Naive thymus-derived CD4-positive, alpha-beta T cell (primary cell): ENCODE measurements around the gene NAPA. TPM values are rescaled to one million over a fixed set of nuclear protein-coding genes. Genes with fewer than 3 reads are reported as not detected.
A peak's percentile ranks its signal among the peaks of the same experiment; 100 is the strongest.

ENCODE experiments used
- ATAC-seq: fragments of 150-1000 bp; cut with Tn5 transposase; 2 replicates; pipeline ENCODE4 v1.10.0; 2021; ENCODE audit warnings: mild to moderate bottlenecking, moderate library complexity
- CTCF ChIA-PET: fragments of 350-600 bp; sonication (Branson Sonifier 250); formaldehyde crosslinking; loops from one replicate; lab custom pipeline; 2021; ENCODE audit warnings: antibody characterized with exemption; lab: Charles Lee
- POLR2A ChIA-PET: fragments of 350-600 bp; sonication (Branson Sonifier 250); formaldehyde crosslinking; loops from one replicate; lab custom pipeline; 2021; ENCODE audit warnings: antibody characterized with exemption, inconsistent platforms; lab: Charles Lee
- DNase-seq, 9 donors: peaks; one replicate each; pipeline versions ENCODE4 v3.0.0 to v3.0.0-alpha.2; 2020 to 2022; ENCODE audit warnings: mixed read lengths in 1 of 9
- H3K27ac ChIP-seq: one replicate; pipeline ENCODE4 v1.7.0; 2013; ENCODE audit warnings: mild to moderate bottlenecking, low read depth, low read length, moderate library complexity
- H3K27me3 ChIP-seq, 2 donors: one replicate each; pipeline ENCODE4 v1.7.0; 2013; ENCODE audit warnings: low read length in 2 of 2, mild to moderate bottlenecking in 2 of 2, moderate library complexity in 2 of 2; ENCODE audit not compliant: control insufficient read depth in 2 of 2, insufficient read depth in 2 of 2
- H3K36me3 ChIP-seq, 3 experiments: 1 replicate in 2 of 3; 2 replicates in 1 of 3; pipeline ENCODE4 v1.7.0; 2013; ENCODE audit warnings: low read length in 3 of 3, mild to moderate bottlenecking in 3 of 3, moderate library complexity in 1 of 3; ENCODE audit not compliant: insufficient read depth in 3 of 3, control insufficient read depth in 2 of 3
- H3K4me1 ChIP-seq, 2 donors: one replicate each; pipeline ENCODE4 v1.7.0; 2013; ENCODE audit warnings: low read length in 2 of 2, mild to moderate bottlenecking in 2 of 2, moderate library complexity in 1 of 2; ENCODE audit not compliant: control insufficient read depth in 2 of 2, insufficient read depth in 2 of 2
- H3K4me3 ChIP-seq: 2 replicates; pipeline ENCODE4 v1.7.0; 2013; ENCODE audit warnings: mild to moderate bottlenecking, low read length
- H3K9me3 ChIP-seq, 3 experiments: 1 replicate in 2 of 3; 2 replicates in 1 of 3; pipeline ENCODE4 v1.7.0; 2013; ENCODE audit warnings: low read length in 3 of 3; ENCODE audit not compliant: control insufficient read depth in 2 of 3
- H3K27ac Mint-ChIP-seq, 9 donors: one replicate each; pipeline ENCODE4 v1.8.0; 2020 to 2022; ENCODE audit warnings: mixed read lengths in 9 of 9, mild to moderate bottlenecking in 8 of 9, moderate library complexity in 5 of 9, inconsistent platforms in 2 of 9
- H3K27me3 Mint-ChIP-seq, 5 donors: one replicate each; pipeline ENCODE4 v1.8.0; 2021 to 2022; ENCODE audit warnings: mixed read lengths in 5 of 5, mild to moderate bottlenecking in 1 of 5
- H3K36me3 Mint-ChIP-seq, 5 donors: one replicate each; pipeline ENCODE4 v1.8.0; 2020 to 2022; ENCODE audit warnings: mixed read lengths in 5 of 5, mild to moderate bottlenecking in 3 of 5, inconsistent platforms in 1 of 5
- H3K4me1 Mint-ChIP-seq, 7 donors: one replicate each; pipeline ENCODE4 v1.8.0; 2020 to 2022; ENCODE audit warnings: mixed read lengths in 7 of 7, mild to moderate bottlenecking in 3 of 7, inconsistent platforms in 1 of 7
- H3K4me3 Mint-ChIP-seq, 10 donors: one replicate each; pipeline ENCODE4 v1.8.0; 2020 to 2022; ENCODE audit warnings: mild to moderate bottlenecking in 10 of 10, mixed read lengths in 10 of 10, moderate library complexity in 6 of 10, inconsistent platforms in 2 of 10
- H3K9me3 Mint-ChIP-seq, 11 donors: one replicate each; pipeline ENCODE4 v1.8.0; 2020 to 2022; ENCODE audit warnings: mixed read lengths in 11 of 11, mild to moderate bottlenecking in 4 of 11, inconsistent platforms in 1 of 11, moderate library complexity in 1 of 11
- intact Hi-C, 2 donors: fragments of 100-400 bp; cut with micrococcal nuclease; formaldehyde crosslinking; loops; one replicate each; pipeline ENCODE4 v1.15.1; 2023
- polyA plus RNA-seq, 2 donors: library from polyadenylated mRNA; unstranded; fragments of 300-500 nt; fragmentation: Illumina TruSeq; gene quantifications; one replicate each; pipeline ENCODE4 v1.2.3, GENCODE V29; 2021
- total RNA-seq, 6 experiments: library from RNA in 5 of 6; stranded (reverse) in 5 of 6; gene quantifications; 1 replicate in 5 of 6; 2 replicates in 1 of 6; pipeline ENCODE4 v1.2.3 and lab custom pipeline; 2021 to 2026

Gene NAPA
- total and polyA plus RNA-seq, 7 experiments from 2014 or later: 86.2 to 136 (median 107) TPM

DNA sequence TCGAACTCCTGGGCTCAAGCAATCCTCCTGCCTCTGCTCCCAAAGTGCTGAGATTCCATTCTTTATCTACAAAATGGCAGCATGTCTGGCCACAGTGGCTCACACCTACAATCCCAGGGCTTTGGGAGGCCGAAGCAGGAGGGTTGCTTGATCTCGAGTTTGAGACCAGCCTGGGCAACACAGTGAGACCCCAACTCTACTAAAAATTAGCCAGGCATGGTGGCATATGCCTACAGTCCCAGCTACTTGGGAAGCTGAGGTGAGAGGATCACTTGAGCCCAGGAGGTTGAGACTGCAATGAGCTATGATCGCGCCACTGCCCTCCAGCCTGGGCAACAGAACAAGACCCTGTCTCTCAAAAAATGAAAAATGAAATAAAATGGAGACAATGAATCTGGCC lies 6.1 kb downstream of the NAPA start:
- Mint-ChIP-seq H3K9me3 (peaks cover 0 to 3% (median 0%) of the 10 kb centered on the region in 11 donors), H3K27ac (peak overlapping the region in 1 of 9 donors; percentile 79), H3K4me1 (peaks cover 34 to 65% (median 48%) of the 10 kb centered on the region in 7 donors), H3K4me3 (peak overlapping the region in 1 of 10 donors; percentile 30), H3K27me3 (no peaks in the 10 kb centered on the region), H3K36me3 (peaks cover 0 to 15% (median 2%) of the 10 kb centered on the region in 5 donors)
- intact Hi-C loops: no loop called here
- Histone ChIP-seq H3K27ac (no peak overlapping the region), H3K36me3 (peaks cover 0 to 55% (median 4%) of the 10 kb centered on the region in 3 experiments), H3K27me3 (no peaks in the 10 kb centered on the region), H3K9me3 (no peaks in the 10 kb centered on the region), H3K4me1 (peaks cover 25 to 40% of the 10 kb centered on the region in 2 donors), H3K4me3 (no peak overlapping the region)
- ChIA-PET POLR2A (no interaction called here), CTCF (interaction anchor here (0.6 kb wide), 1 partner anchor 32 kb away, joined by 5 read pairs; no protein-coding TSS in a partner anchor)
- DNase-seq: no peak
- ATAC-seq: no peak

- H3K27ac ChIP-seq: no peak overlapping the region
- peaks cover 3 to 18% (median 5%) of the 10 kb centered on the region in 5 donors for H3K36me3 Mint-ChIP-seq
- H3K4me1 Mint-ChIP-seq: peaks cover 27 to 62% (median 41%) of the 10 kb centered on the region in 7 donors
- intact Hi-C loops: no loop called here
- no peaks in the 10 kb centered on the region for H3K9me3 ChIP-seq
- H3K27me3 Mint-ChIP-seq: no peaks in the 10 kb centered on the region
- H3K4me1 ChIP-seq: peaks cover 18 to 34% of the 10 kb centered on the region in 2 donors
- POLR2A ChIA-PET: no interaction called here
- H3K27ac Mint-ChIP-seq: no peak overlapping the region
- H3K4me3 ChIP-seq: no peak overlapping the region
- no peaks in the 10 kb centered on the region for H3K27me3 ChIP-seq
- no peak overlapping the region for H3K4me3 Mint-ChIP-seq
- CTCF ChIA-PET: interaction anchor here (0.6 kb wide), 1 partner anchor 33 kb away, joined by 5 read pairs; no protein-coding TSS in a partner anchor
- no peak for DNase-seq
- no peak for ATAC-seq
- H3K9me3 Mint-ChIP-seq: peaks cover 0 to 3% (median 0%) of the 10 kb centered on the region in 11 donors
- H3K36me3 ChIP-seq: peaks cover 0 to 62% (median 10%) of the 10 kb centered on the region in 3 experiments
Observed at GRCh38 chr19:47507924-47508553, 6.8 kb downstream of the NAPA start.

DNA sequence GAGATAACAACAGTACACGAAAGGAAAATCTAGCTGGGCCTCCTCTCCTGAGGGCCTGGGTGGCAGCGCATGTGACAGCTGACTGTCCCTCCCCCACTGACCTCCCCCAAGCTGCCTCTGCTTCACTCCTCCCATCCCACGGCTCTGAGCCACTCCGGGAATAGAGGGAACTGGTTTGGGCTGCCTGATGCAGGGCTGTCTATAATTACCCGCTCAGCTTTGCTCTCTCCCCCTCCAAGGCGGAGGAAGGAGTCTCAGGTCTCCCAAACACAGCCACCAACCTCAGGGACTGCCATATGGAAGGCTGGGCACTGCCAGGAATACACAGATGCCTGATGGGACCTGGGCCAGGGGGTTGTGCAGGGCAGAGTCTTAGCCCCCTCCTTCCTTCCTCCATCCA lies 7.9 kb downstream of the NAPA start:
- peaks cover 0 to 70% (median 12%) of the 10 kb centered on the region in 3 experiments for H3K36me3 ChIP-seq

GRCh38 chr19:47506459-47506858 lies 8.4 kb downstream of the NAPA start:
- Mint-ChIP-seq H3K4me3 (no peak overlapping the region), H3K27ac (no peak overlapping the region), H3K9me3 (no peaks in the 10 kb centered on the region), H3K27me3 (no peaks in the 10 kb centered on the region), H3K4me1 (peaks cover 11 to 48% (median 27%) of the 10 kb centered on the region in 7 donors), H3K36me3 (peaks cover 0 to 20% (median 4%) of the 10 kb centered on the region in 5 donors)
- CTCF ChIA-PET: interaction anchor here (0.9 kb wide), 1 partner anchor 9 kb away, joined by 5 read pairs; the partner anchor contains the start of gene NAPA
- Histone ChIP-seq H3K4me1 (peaks cover 8 to 18% of the 10 kb centered on the region in 2 donors), H3K9me3 (no peaks in the 10 kb centered on the region), H3K27ac (no peak overlapping the region), H3K27me3 (no peaks in the 10 kb centered on the region), H3K36me3 (peaks cover 0 to 74% (median 12%) of the 10 kb centered on the region in 3 experiments), H3K4me3 (no peak overlapping the region)
- intact Hi-C loops: no loop called here
- ATAC-seq (no peak), DNase-seq (peak in 1 of 9 donors; percentile 1)
- POLR2A ChIA-PET: no interaction called here

More for the DNA sequence above, 7.9 kb downstream of the NAPA start:
- no peak overlapping the region for H3K27ac ChIP-seq
- DNase-seq (no peak), ATAC-seq (no peak)
- H3K27ac Mint-ChIP-seq: no peak overlapping the region
- H3K4me1 ChIP-seq: peaks cover 9 to 23% of the 10 kb centered on the region in 2 donors
- intact Hi-C loops: no loop called here
- H3K9me3 ChIP-seq: no peaks in the 10 kb centered on the region
- peaks cover 0 to 18% (median 4%) of the 10 kb centered on the region in 5 donors for H3K36me3 Mint-ChIP-seq
- H3K4me3 Mint-ChIP-seq: no peak overlapping the region
- H3K9me3 Mint-ChIP-seq: peaks cover 0 to 1% (median 0%) of the 10 kb centered on the region in 11 donors
- CTCF ChIA-PET: interaction anchor here (0.8 to 0.9 kb wide), 2 partner anchors 8 to 71 kb away, joined by 3 to 5 read pairs; partner anchors contain the start of gene NAPA
- POLR2A ChIA-PET: no interaction called here
- H3K4me1 Mint-ChIP-seq: peaks cover 17 to 52% (median 31%) of the 10 kb centered on the region in 7 donors
- H3K27me3 Mint-ChIP-seq: no peaks in the 10 kb centered on the region
- no peak overlapping the region for H3K4me3 ChIP-seq
- no peaks in the 10 kb centered on the region for H3K27me3 ChIP-seq

DNA sequence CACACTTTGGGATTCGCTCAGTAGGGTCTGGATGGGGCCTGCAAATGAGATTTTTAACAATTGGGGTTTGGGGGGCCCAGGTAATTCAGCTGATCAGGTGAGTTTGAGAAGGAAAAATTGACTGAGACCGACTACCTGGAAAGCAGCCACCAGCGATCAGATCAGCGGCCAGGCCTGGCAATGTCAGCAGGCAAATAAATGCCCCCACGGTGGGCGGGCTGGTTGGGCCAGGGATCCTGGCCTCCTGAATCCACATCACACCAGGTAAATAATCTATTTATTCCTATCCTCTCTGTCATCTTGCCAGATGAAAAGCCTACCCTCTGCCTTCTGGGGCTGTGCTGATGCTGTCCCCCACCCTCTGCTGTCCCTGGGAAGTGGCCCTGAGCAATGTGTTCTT lies 9.4 kb downstream of the NAPA start:
- intact Hi-C loops: no loop called here
- Mint-ChIP-seq H3K27me3 (no peaks in the 10 kb centered on the region), H3K4me3 (no peak overlapping the region), H3K9me3 (no peaks in the 10 kb centered on the region), H3K4me1 (peaks cover 11 to 42% (median 21%) of the 10 kb centered on the region in 7 donors), H3K27ac (no peak overlapping the region), H3K36me3 (peaks cover 0 to 22% (median 4%) of the 10 kb centered on the region in 5 donors)
- H3K27me3 ChIP-seq: no peaks in the 10 kb centered on the region
- H3K27ac ChIP-seq: no peak overlapping the region
- DNase-seq: peak in 1 of 9 donors; percentile 3
- peaks cover 0 to 75% (median 12%) of the 10 kb centered on the region in 3 experiments for H3K36me3 ChIP-seq
- H3K4me3 ChIP-seq: no peak overlapping the region
- H3K4me1 ChIP-seq: peaks cover 5 to 9% of the 10 kb centered on the region in 2 donors
- CTCF ChIA-PET: no interaction called here
- POLR2A ChIA-PET: interaction anchor here (0.7 kb wide), 1 partner anchor 233 kb away, joined by 3 read pairs; no protein-coding TSS in a partner anchor
- ATAC-seq: no peak
- H3K9me3 ChIP-seq: no peaks in the 10 kb centered on the region

DNA sequence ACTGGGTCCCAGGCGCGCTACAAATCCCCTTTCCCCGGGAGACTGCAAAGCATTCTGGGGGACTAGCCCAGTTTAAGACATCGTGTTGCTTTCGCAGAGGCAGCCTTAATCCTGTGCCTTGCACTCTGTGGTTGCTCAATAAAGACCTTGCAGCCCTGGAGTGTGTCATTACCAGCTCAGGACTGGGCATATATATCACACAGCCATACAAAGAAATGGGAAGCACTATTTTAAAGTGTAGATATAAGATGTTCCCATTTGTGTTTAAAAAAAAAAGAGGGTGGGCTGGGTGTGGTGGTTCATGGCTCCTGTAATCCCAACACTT lies 11.1 kb downstream of the NAPA start:
- intact Hi-C loops: no loop called here
- H3K27ac ChIP-seq: no peak overlapping the region
- H3K4me3 ChIP-seq: no peak overlapping the region
- POLR2A ChIA-PET: no interaction called here
- H3K9me3 Mint-ChIP-seq: no peaks in the 10 kb centered on the region
- H3K27ac Mint-ChIP-seq: no peak overlapping the region
- peaks cover 0 to 31% (median 4%) of the 10 kb centered on the region in 5 donors for H3K36me3 Mint-ChIP-seq
- H3K27me3 Mint-ChIP-seq: no peaks in the 10 kb centered on the region
- no peak overlapping the region for H3K4me3 Mint-ChIP-seq
- H3K36me3 ChIP-seq: peaks cover 0 to 79% (median 12%) of the 10 kb centered on the region in 3 experiments
- no peaks in the 10 kb centered on the region for H3K9me3 ChIP-seq
- H3K4me1 ChIP-seq: peaks cover 5 to 8% of the 10 kb centered on the region in 2 donors
- no peaks in the 10 kb centered on the region for H3K27me3 ChIP-seq
- ATAC-seq (no peak), DNase-seq (no peak)
- CTCF ChIA-PET: no interaction called here
- H3K4me1 Mint-ChIP-seq: peaks cover 0 to 31% (median 4%) of the 10 kb centered on the region in 7 donors
